HTERT RPE-1 (cell line): Measurements from ENCODE around the gene LZTFL1.
"Not testable (repeated sequence)": the region's sequence is repeated elsewhere in the genome, so short reads cannot be mapped to it uniquely, and the experiment has no call there.

ENCODE experiments used
- in situ Hi-C: fragments of 300-500 bp; cut with MboI; formaldehyde crosslinking; loops from 4 replicates; pipeline ENCODE4 v1.14.3; 2020; ENCODE audit warnings: low sequenced_read_pairs

LZTFL1 gene

GRCh38 chr3:45865563-45865962 lies 23.6 kb upstream of the LZTFL1 start:
- in situ Hi-C loops, result no loop called here

GRCh38 chr3:45864760-45865519 lies 23.0 kb upstream of the LZTFL1 start:
- in situ Hi-C loops, result no loop called here

GRCh38 chr3:45861043-45861719 lies 19.3 kb upstream of the LZTFL1 start:
- in situ Hi-C loops, result no loop called here

GRCh38 chr3:45860481-45860880 lies 18.6 kb upstream of the LZTFL1 start:
- in situ Hi-C loops, result no loop called here

GRCh38 chr3:45858809-45859543 lies 17.1 kb upstream of the LZTFL1 start:
- in situ Hi-C loops, result no loop called here

- in situ Hi-C loops, result not testable (repeated sequence)
Measured at GRCh38 chr3:45857024-45857423, 15.1 kb upstream of the LZTFL1 start.

- in situ Hi-C loops, result not testable (repeated sequence)
Measured at GRCh38 chr3:45856323-45856722, 14.4 kb upstream of the LZTFL1 start.

- in situ Hi-C loops, result no loop called here
Measured at GRCh38 chr3:45852828-45853227, 10.9 kb upstream of the LZTFL1 start.

- in situ Hi-C loops, result no loop called here
Measured at GRCh38 chr3:45848392-45848791, 6.5 kb upstream of the LZTFL1 start.

- in situ Hi-C loops, result no loop called here
Measured at GRCh38 chr3:45844616-45845015, 2.7 kb upstream of the LZTFL1 start.

- in situ Hi-C loops, result no loop called here
Measured at GRCh38 chr3:45842851-45843625, 1.1 kb upstream of the LZTFL1 start.

- in situ Hi-C loops, result no loop called here
Measured at GRCh38 chr3:45841420-45841756, 531 bp downstream of the LZTFL1 start.

- in situ Hi-C loops, result no loop called here
Measured at GRCh38 chr3:45838466-45838865, 3.5 kb downstream of the LZTFL1 start.

- in situ Hi-C loops, result no loop called here
Measured at GRCh38 chr3:45832699-45833098, 9.2 kb downstream of the LZTFL1 start.

GRCh38 chr3:45830121-45830520 lies 11.8 kb downstream of the LZTFL1 start:
- in situ Hi-C loops, result no loop called here

GRCh38 chr3:45826908-45827307 lies 15.0 kb downstream of the LZTFL1 start:
- in situ Hi-C loops, result no loop called here

- in situ Hi-C loops, result no loop called here
Measured at GRCh38 chr3:45826321-45826720, 15.6 kb downstream of the LZTFL1 start.

- in situ Hi-C loops, result no loop called here
Measured at GRCh38 chr3:45821127-45821526, 20.8 kb downstream of the LZTFL1 start.

GRCh38 chr3:45819543-45819942 lies 22.4 kb downstream of the LZTFL1 start:
- in situ Hi-C loops, result no loop called here

GRCh38 chr3:45817831-45818522 lies 23.9 kb downstream of the LZTFL1 start:
- in situ Hi-C loops, result no loop called here

- in situ Hi-C loops, result no loop called here
Measured at GRCh38 chr3:45816544-45816943, 25.4 kb downstream of the LZTFL1 start.
